ENCODE measurements around the gene TMEM130. TPM values are rescaled to one million over a fixed set of nuclear protein-coding genes. Genes with fewer than 3 reads are reported as not detected.

Gene TMEM130
- total and polyA plus RNA-seq, 9 of the 15 experiments (the other 6 are each of a cell fraction or from before 2014, with no cell fraction given) = 0.07 TPM; not detected in 8

GRCh38 chr7:98802781-98803110 lies 67.1 kb downstream of the TMEM130 start (continued):
- TF ChIP-seq ZBTB11 (CRISPR knock-in tag; IDR thresholded peaks at IDR 0.05) = no peak

GRCh38 chr7:98802088-98802780 lies 67.6 kb downstream of the TMEM130 start:
- H3K9me3 ChIP-seq (replicated peaks; ENCODE audit: control insufficient read depth, insufficient read depth, low read depth, low read length) = no peaks in the 10 kb centered on the region
- ChIA-PET POLR2A (interaction anchor here (0.7 to 0.8 kb wide), 2 partner anchors 12 to 16 kb away, joined by 3 read pairs; no protein-coding TSS in a partner anchor), CTCF (ENCODE audit: low intra/inter-chr PET ratio) (no interaction called here)
- H2AFZ ChIP-seq (ENCODE audit: low read depth, low read length) = no peak overlapping the region
- intact Hi-C loops (cut with micrococcal nuclease) (no loop called here), in situ Hi-C loops (cut with MboI) (no loop called here)
- no peak overlapping the region for H3K27ac ChIP-seq (ENCODE audit: extremely low read depth, low read depth, low read length)
- WGBS (ENCODE audit: insufficient coverage, low coverage, missing lambda C conversion rate) = 0% methylated on average over 6 of the region's 7 CpGs
- H3K79me2 ChIP-seq (ENCODE audit: control insufficient read depth, insufficient read depth, low read length) = no peaks in the 10 kb centered on the region
- peak; percentile 96 for ATAC-seq
- no peaks in the 10 kb centered on the region for H3K36me3 ChIP-seq (ENCODE audit: control insufficient read depth, insufficient read depth, low read length)
- peaks cover 7 to 40% of the 10 kb centered on the region in 2 experiments for H3K27me3 ChIP-seq (ENCODE audit: control insufficient read depth in 2 of 2, insufficient read depth in 2 of 2, low read length in 2 of 2)
- H3K4me3 ChIP-seq = no peak overlapping the region
- H4K20me1 ChIP-seq (replicated peaks; ENCODE audit: control insufficient read depth, insufficient read depth, low read length) = peaks cover 3% of the 10 kb centered on the region; the same call in 1 of the 2 replicates
- peak; percentile 89 for FAIRE-seq
- no TSS peak for BruUV-seq (replicated peaks)
- H3K4me1 ChIP-seq (replicated peaks in 1 of 2; ENCODE audit: control insufficient read depth in 2 of 2, insufficient read depth in 2 of 2, low read length in 2 of 2) = no peaks in the 10 kb centered on the region; a peak in 1 of 5 replicates
- DNase-seq (ENCODE audit: extremely low read depth in 1 of 4, low spot score in 3 of 4) = peak; percentile 75 to 81 (median 78)
- H3K9ac ChIP-seq (ENCODE audit: insufficient read depth in 1 of 2, low read depth in 2 of 2, low read length in 2 of 2) = no peak overlapping the region
- no peak overlapping the region for H3K4me2 ChIP-seq (ENCODE audit: insufficient read depth, low read length)
- no peaks in the 10 kb centered on the region for H3K9me1 ChIP-seq (ENCODE audit: control insufficient read depth, insufficient read depth, low read length)
- no peak for TF ChIP-seq BRF2 (IDR thresholded peaks at IDR 0.05; ENCODE audit: borderline replicate concordance, insufficient read depth, insufficient read length)
- TF ChIP-seq PHF8 (IDR thresholded peaks at IDR 0.05; ENCODE audit: borderline replicate concordance, low read length) = no peak
- no peak for TF ChIP-seq BRCA1 (IDR thresholded peaks at IDR 0.05)
- TF ChIP-seq BRCA1 (CRISPR knock-in tag; IDR thresholded peaks at IDR 0.05) = no peak
- peak; percentile 89 for TF ChIP-seq RFX1 (IDR thresholded peaks at IDR 0.05)
- peak in 1 of 3 experiments; percentile 21 for TF ChIP-seq YY1 (IDR thresholded peaks at IDR 0.05; ENCODE audit: borderline replicate concordance in 1 of 3, control insufficient read depth in 1 of 3, extremely low read depth in 1 of 3, insufficient read depth in 3 of 3, insufficient read length in 1 of 3, insufficient replicate concordance in 2 of 3, low read depth in 1 of 3, low read length in 2 of 3)
- TF ChIP-seq CREB3 (tag; conservative IDR thresholded peaks at IDR 0.05; ENCODE audit: low read depth) = no peak

Measured in K562 (cell line).